Caco-2 (cell line): ENCODE data around the gene SDK2. TPM values are rescaled to one million over a fixed set of nuclear protein-coding genes. Genes with fewer than 3 reads are reported as not detected.

Source experiments
- BruUV-seq: library from RNA; stranded (reverse); fragments of 400-500 nt; replicated peaks from 2 replicates; lab custom pipeline; 2021; lab: Mats Ljungman, UMichigan
- CTCF ChIA-PET: fragments of 300-600 bp; sonication (Branson Sonifier 250); formaldehyde crosslinking; loops from one replicate; lab custom pipeline; 2022; ENCODE audit warnings: antibody characterized with exemption; lab: Charles Lee
- POLR2A ChIA-PET: fragments of 300-600 bp; sonication (Branson Sonifier 250); formaldehyde crosslinking; loops from one replicate; lab custom pipeline; 2022; ENCODE audit warnings: antibody characterized with exemption; lab: Charles Lee
- DNase-seq, 2 experiments: peaks; one replicate each; pipeline versions ENCODE4 v3.0.0 to v3.0.0-alpha.2; 2020 to 2022
- H3K27me3 ChIP-seq: replicated peaks from 2 replicates; pipeline ENCODE4 v1.6.0; 2011; ENCODE audit warnings: low read length; ENCODE audit not compliant: control insufficient read depth, insufficient read depth
- H3K36me3 ChIP-seq: 2 replicates; pipeline ENCODE4 v1.5.1; 2011; ENCODE audit warnings: low read length; ENCODE audit not compliant: control insufficient read depth, insufficient read depth
- H3K4me1 ChIP-seq: fragments of 250-450 bp; sonication (Bioruptor Pico); 2 replicates; pipeline ENCODE4 v1.5.1; 2020; ENCODE audit warnings: mild to moderate bottlenecking
- H3K4me3 ChIP-seq: 2 replicates; pipeline ENCODE4 v1.5.1; 2011; ENCODE audit warnings: low read depth, mild to moderate bottlenecking, control low read depth, low read length
- H3K9me3 ChIP-seq: fragments of 250-450 bp; sonication (Bioruptor Pico); 2 replicates; pipeline ENCODE4 v1.5.1; 2020; ENCODE audit warnings: mild to moderate bottlenecking, moderate library complexity
- H3K27ac Mint-ChIP-seq: one replicate; pipeline ENCODE4 v1.8.0; 2022; ENCODE audit warnings: mixed read lengths; ENCODE audit not compliant: unreplicated experiment
- H3K27me3 Mint-ChIP-seq: one replicate; pipeline ENCODE4 v1.8.0; 2022; ENCODE audit warnings: mixed read lengths; ENCODE audit not compliant: insufficient read depth, unreplicated experiment
- H3K36me3 Mint-ChIP-seq: one replicate; pipeline ENCODE4 v1.8.0; 2022; ENCODE audit warnings: mild to moderate bottlenecking, mixed read lengths; ENCODE audit not compliant: insufficient read depth, unreplicated experiment
- H3K4me1 Mint-ChIP-seq: one replicate; pipeline ENCODE4 v1.8.0; 2022; ENCODE audit warnings: low read depth, mixed read lengths; ENCODE audit not compliant: unreplicated experiment
- H3K4me3 Mint-ChIP-seq: one replicate; pipeline ENCODE4 v1.8.0; 2022; ENCODE audit warnings: mild to moderate bottlenecking, moderate library complexity, mixed read lengths; ENCODE audit not compliant: unreplicated experiment
- H3K9me3 Mint-ChIP-seq: one replicate; pipeline ENCODE4 v1.8.0; 2022; ENCODE audit warnings: mixed read lengths; ENCODE audit not compliant: unreplicated experiment
- intact Hi-C: fragments of 100-400 bp; cut with micrococcal nuclease; formaldehyde crosslinking; loops from one replicate; pipeline ENCODE4 v1.10.0; 2022; ENCODE audit not compliant: unreplicated experiment
- total RNA-seq: library from RNA; stranded (reverse); gene quantifications from 2 replicates; pipeline ENCODE4 v1.2.3, GENCODE V29; 2022
- TF ChIP-seq, protein P1 (sequence below), 2 experiments: fragments of 200-600 bp in 1 of 2; IDR thresholded peaks; 1 replicate in 1 of 2; 2 replicates in 1 of 2; pipeline versions ENCODE4 v1.5.1 to v1.8.0; 2011 to 2022; ENCODE audit warnings: antibody characterized with exemption in 1 of 2, control low read depth in 1 of 2, inconsistent platforms in 1 of 2, low read depth in 1 of 2, low read length in 1 of 2, mild to moderate bottlenecking in 1 of 2, moderate library complexity in 1 of 2; ENCODE audit not compliant: insufficient read depth in 1 of 2, severe bottlenecking in 1 of 2, unreplicated experiment in 1 of 2

Gene SDK2
- total RNA-seq, 1 experiment from 2014 or later: 0.09 TPM

DNA sequence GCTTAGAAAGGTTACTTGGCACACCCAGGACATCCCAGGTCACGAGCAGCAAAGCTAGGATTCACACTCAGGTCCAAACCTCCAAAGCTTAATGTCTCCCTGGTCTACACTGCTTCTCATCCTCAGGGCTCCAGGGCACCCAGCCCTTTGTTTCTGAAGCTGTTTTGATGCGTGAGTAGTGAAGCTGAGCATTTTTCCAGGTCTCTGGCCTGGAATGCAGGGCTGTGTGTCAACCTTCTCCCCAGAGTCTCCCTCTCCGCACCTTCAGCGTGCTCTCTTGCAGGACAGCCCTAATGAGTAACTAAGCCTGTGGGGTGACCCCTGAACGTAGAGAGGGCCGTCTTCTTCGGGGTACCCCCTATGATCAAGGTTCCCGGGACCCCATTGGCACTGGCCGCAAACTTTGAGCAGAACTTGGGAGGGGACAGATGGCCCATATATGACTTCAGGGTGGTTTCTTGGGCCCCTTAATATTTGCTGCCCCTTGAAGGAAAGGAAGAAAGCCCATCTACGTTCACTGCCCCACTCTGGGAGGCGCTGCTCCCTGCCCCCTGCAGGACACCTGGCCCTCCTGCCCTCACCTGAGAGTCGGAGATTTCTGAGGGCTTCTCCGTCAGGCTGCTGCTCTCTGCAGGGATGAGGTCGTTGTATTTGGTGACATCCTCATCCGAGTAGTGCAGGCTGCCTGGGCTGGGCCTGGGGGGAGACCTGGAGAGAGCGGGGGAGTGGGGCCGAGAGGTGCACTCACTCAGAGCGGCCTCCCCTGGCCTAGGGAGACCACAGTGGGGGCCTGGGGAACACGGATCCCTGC, 296.0 kb downstream of the SDK2 start:
- H3K4me1 Mint-ChIP-seq: no peaks in the 10 kb centered on the region
- no peaks in the 10 kb centered on the region for H3K4me1 ChIP-seq
- H3K9me3 ChIP-seq: no peaks in the 10 kb centered on the region
- ChIA-PET CTCF (interaction anchor here (1.0 to 1.3 kb wide), 2 partner anchors 12 to 16 kb away, joined by 3 read pairs; no protein-coding TSS in a partner anchor), POLR2A (no interaction called here)
- H3K27me3 ChIP-seq: no peaks in the 10 kb centered on the region
- H3K27me3 Mint-ChIP-seq: no peaks in the 10 kb centered on the region
- no peaks in the 10 kb centered on the region for H3K9me3 Mint-ChIP-seq
- H3K4me3 ChIP-seq: no peak overlapping the region
- H3K36me3 ChIP-seq: no peaks in the 10 kb centered on the region
- H3K4me3 Mint-ChIP-seq: no peak overlapping the region
- H3K27ac Mint-ChIP-seq: no peak overlapping the region
- intact Hi-C loops: no loop called here
- TF ChIP-seq, protein P1, sequence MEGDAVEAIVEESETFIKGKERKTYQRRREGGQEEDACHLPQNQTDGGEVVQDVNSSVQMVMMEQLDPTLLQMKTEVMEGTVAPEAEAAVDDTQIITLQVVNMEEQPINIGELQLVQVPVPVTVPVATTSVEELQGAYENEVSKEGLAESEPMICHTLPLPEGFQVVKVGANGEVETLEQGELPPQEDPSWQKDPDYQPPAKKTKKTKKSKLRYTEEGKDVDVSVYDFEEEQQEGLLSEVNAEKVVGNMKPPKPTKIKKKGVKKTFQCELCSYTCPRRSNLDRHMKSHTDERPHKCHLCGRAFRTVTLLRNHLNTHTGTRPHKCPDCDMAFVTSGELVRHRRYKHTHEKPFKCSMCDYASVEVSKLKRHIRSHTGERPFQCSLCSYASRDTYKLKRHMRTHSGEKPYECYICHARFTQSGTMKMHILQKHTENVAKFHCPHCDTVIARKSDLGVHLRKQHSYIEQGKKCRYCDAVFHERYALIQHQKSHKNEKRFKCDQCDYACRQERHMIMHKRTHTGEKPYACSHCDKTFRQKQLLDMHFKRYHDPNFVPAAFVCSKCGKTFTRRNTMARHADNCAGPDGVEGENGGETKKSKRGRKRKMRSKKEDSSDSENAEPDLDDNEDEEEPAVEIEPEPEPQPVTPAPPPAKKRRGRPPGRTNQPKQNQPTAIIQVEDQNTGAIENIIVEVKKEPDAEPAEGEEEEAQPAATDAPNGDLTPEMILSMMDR (IDR thresholded peaks at IDR 0.05; ENCODE audit: insufficient read depth in 1 of 2, low read depth in 1 of 2, low read length in 1 of 2, severe bottlenecking in 1 of 2, unreplicated experiment in 1 of 2): no peak
- BruUV-seq: no TSS peak
- DNase-seq: no peak
- H3K36me3 Mint-ChIP-seq: no peaks in the 10 kb centered on the region

DNA sequence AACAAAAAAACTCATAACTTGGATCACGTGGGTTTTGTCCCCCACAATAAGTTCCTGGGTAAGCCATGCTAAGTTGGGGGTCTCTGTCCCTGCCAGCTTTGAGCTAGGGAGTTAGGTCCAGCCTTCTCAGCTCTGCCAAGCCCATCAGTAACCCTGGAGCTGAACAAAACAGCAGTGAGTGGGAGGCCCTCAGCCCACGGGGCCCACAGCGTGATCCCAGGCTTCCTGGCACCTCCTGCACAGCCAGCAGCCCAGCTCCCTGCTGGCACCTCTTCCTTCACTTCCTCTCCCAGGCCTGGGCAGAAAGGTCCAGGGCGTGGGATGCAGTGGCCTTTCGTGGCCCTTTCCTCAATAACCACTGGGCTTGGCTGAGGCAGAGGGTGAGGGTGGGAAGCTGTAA, 296.9 kb downstream of the SDK2 start:
- no peak overlapping the region for H3K4me3 Mint-ChIP-seq
- H3K4me1 ChIP-seq: no peaks in the 10 kb centered on the region
- BruUV-seq: no TSS peak
- TF ChIP-seq, protein P1 (IDR thresholded peaks at IDR 0.05; ENCODE audit: insufficient read depth in 1 of 2, low read depth in 1 of 2, low read length in 1 of 2, severe bottlenecking in 1 of 2, unreplicated experiment in 1 of 2): no peak
- no peaks in the 10 kb centered on the region for H3K27me3 Mint-ChIP-seq
- H3K27ac Mint-ChIP-seq: no peak overlapping the region
- no peaks in the 10 kb centered on the region for H3K4me1 Mint-ChIP-seq
- ChIA-PET CTCF (interaction anchor here (1.3 kb wide), 1 partner anchor 12 kb away, joined by 3 read pairs; no protein-coding TSS in a partner anchor), POLR2A (no interaction called here)
- H3K9me3 ChIP-seq: no peaks in the 10 kb centered on the region
- H3K27me3 ChIP-seq: no peaks in the 10 kb centered on the region
- intact Hi-C loops: no loop called here
- no peak overlapping the region for H3K4me3 ChIP-seq
- DNase-seq: no peak
- H3K9me3 Mint-ChIP-seq: no peaks in the 10 kb centered on the region
- no peaks in the 10 kb centered on the region for H3K36me3 ChIP-seq
- H3K36me3 Mint-ChIP-seq: no peaks in the 10 kb centered on the region

DNA sequence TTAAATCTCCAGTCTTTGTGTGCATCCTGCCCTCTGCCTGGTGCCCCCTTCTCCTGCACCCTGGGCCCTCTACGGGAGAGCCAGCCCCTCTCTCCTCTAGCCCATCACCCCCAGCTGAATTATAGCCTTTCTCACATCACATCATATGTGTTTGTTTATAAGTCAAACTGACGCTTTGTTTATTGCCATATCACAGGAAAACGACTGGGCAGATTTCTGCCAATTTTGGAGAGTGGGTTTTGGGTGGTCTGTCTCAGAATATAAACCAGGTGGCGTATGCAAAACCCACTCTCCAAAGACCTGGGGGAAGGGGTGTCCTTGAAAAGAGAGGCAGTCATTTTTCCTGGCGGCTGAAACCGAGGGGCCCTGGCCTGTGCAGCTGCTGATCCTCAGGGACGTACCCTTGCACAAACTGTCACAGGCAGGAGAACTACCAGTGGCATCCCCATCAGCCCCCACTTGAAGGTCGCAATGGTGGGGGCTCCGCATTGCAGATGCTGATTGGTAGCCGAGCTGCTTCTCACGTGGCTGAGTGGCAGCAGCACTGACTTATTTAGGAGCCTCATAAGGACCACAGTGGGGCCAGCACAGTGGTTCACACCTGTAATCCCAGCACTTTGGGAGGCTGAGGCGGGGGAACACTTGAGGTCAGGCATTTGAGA, 297.6 kb downstream of the SDK2 start:
- Mint-ChIP-seq H3K9me3 (no peaks in the 10 kb centered on the region), H3K4me3 (no peak overlapping the region), H3K4me1 (no peaks in the 10 kb centered on the region), H3K36me3 (no peaks in the 10 kb centered on the region), H3K27me3 (no peaks in the 10 kb centered on the region), H3K27ac (no peak overlapping the region)
- no TSS peak for BruUV-seq
- DNase-seq: no peak
- no peaks in the 10 kb centered on the region for H3K27me3 ChIP-seq
- no peak overlapping the region for H3K4me3 ChIP-seq
- no peaks in the 10 kb centered on the region for H3K4me1 ChIP-seq
- H3K36me3 ChIP-seq: no peaks in the 10 kb centered on the region
- ChIA-PET POLR2A (no interaction called here), CTCF (no interaction called here)
- no peaks in the 10 kb centered on the region for H3K9me3 ChIP-seq
- intact Hi-C loops: no loop called here
- TF ChIP-seq, protein P1 (IDR thresholded peaks at IDR 0.05; ENCODE audit: insufficient read depth in 1 of 2, low read depth in 1 of 2, low read length in 1 of 2, severe bottlenecking in 1 of 2, unreplicated experiment in 1 of 2): no peak
